Measurements from ENCODE around the gene GABRQ.
"Not testable (repeated sequence)": the region's sequence is repeated elsewhere in the genome, so short reads cannot be mapped to it uniquely, and the experiment has no call there.

Gene GABRQ

GRCh38 chrX:152663086-152663485 is 25.4 kb downstream of the GABRQ start:
- no peak for DNase-seq

DNA sequence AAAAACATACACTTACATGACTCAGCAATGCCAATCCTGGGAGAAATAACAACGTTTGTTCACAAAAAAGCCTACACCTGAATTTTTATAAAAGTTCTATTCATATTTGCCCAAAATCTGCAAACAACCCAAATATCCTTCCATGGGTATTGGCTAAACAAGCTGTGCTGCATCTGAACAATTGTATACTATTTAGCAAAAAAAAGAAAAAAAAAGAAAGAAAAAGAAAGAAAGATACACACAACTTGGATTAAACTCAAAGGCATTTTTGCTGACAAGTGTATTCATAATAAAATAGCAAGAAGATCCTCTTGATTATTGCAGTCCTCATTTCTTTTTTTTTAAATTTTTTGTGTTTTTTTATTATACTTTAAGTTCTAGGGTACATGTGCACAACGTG is 36.4 kb downstream of the GABRQ start:
- DNase-seq = no peak

GRCh38 chrX:152674652-152675051 is 37.0 kb downstream of the GABRQ start:
- not testable (repeated sequence) for DNase-seq

DNA sequence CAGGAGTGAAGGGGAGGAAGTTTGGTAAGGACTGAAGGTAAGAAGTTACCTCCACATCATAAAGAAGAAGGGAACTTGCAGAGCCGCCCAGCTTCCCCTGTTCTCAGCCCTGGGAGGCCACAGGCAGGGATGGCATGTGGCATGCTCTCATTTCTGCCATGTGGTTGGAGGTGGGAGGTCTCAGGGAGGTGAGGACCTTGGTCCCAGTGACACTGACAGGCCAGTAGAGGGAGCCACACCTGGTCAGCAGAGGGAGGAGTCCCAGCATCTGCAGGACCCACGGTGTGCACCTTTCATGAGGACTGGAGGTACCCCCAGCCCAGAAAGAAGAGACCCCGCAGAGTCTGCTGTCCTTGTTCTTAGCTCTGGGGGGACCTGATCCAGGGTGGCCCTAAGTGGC is 43.3 kb downstream of the GABRQ start:
- DNase-seq = not testable (repeated sequence)

DNA sequence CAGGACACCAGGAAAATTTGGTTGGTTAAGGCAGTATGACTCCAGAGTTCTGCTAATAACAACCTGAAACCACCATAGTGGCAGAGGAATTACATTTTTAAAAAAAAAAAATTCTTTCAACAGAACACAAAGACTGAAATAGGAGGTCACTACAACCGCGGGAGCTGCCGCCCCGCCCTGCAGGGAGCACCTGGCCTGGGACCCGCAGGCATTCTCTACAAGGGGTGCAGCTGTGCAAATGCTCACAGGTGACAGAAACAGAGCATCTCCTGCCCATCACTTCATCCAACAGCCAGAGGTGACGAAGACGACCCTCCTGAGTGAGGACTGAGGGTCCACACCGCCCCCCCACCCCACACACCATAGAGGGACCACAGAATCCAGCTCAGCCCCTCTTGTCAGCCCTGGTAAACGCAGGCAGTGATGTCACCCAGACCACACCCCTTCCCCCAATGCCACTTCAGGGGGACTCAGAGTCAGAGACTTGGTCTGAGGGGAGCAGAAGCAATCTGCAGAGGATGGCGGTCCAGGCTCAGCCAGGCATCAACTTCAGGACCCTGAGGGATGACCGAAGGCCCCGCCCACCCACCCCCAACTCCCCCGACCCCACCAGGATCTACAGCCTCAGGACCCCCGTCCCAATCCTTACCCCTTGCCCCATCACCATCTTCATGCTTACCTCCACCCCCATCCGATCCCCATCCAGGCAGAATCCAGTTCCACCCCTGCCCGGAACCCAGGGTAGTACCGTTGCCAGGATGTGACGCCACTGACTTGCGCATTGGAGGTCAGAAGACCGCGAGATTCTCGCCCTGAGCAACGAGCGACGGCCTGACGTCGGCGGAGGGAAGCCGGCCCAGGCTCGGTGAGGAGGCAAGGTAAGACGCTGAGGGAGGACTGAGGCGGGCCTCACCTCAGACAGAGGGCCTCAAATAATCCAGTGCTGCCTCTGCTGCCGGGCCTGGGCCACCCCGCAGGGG is 60.5 kb downstream of the GABRQ start, which contains the start of gene MAGEA3:
MAGEA3 (plus strand) TSS at position 843 of the 980 bp plus-strand sequence. CDS start 2,039 bp downstream, outside the sequence.
- DNase-seq = not testable (repeated sequence)

DNA sequence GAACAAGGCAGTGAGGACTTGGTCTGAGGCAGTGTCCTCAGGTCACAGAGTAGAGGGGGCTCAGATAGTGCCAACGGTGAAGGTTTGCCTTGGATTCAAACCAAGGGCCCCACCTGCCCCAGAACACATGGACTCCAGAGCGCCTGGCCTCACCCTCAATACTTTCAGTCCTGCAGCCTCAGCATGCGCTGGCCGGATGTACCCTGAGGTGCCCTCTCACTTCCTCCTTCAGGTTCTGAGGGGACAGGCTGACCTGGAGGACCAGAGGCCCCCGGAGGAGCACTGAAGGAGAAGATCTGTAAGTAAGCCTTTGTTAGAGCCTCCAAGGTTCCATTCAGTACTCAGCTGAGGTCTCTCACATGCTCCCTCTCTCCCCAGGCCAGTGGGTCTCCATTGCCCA is 62.7 kb downstream of the GABRQ start:
- DNase-seq = not testable (repeated sequence)

DNA sequence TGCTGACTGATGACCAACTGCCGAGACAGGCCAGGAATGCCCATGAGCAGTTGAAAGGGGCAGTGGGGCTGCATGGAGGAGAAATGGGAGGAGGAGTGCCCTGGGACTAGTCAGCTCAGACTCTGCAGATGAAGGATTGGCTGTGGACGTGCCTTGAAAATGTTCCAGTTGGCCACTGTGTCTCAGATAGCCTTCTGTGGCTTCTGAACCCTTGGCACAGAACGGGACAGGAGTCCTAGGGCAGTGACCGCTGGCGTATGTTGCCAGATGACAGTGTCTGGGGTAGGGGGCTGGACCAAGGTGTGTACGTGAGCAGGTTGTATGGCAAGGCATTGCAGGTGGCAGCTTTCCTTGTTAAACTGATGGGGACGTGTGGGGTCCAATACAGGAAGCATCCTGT is 68.8 kb downstream of the GABRQ start:
- DNase-seq = not testable (repeated sequence)
